NB4 (cell line): ENCODE measurements around the gene PATE1.

Experiments used
- DNase-seq: peaks from one replicate; pipeline ENCODE4 v3.0.0; 2010; ENCODE audit warnings: low read depth
- H3K4me3 ChIP-seq: one replicate; pipeline ENCODE4 v1.5.1; 2011; ENCODE audit warnings: mild to moderate bottlenecking, low read depth, low read length, moderate library complexity
- MYC ChIP-seq: IDR thresholded peaks from 2 replicates; pipeline ENCODE4 v1.6.1; 2011; ENCODE audit warnings: low read depth, low read length
- POLR2A ChIP-seq: IDR thresholded peaks from 2 replicates; pipeline ENCODE4 v1.6.1; 2011; ENCODE audit warnings: mild to moderate bottlenecking; ENCODE audit not compliant: insufficient read length; ENCODE audit errors: extremely low read depth
- TF ChIP-seq, protein P1 (sequence below): IDR thresholded peaks from one replicate; pipeline ENCODE4 v1.5.1; 2012; ENCODE audit warnings: low read depth, low read length
- TF ChIP-seq, protein P2 (sequence below): IDR thresholded peaks from 2 replicates; pipeline ENCODE4 v1.6.1; 2011; ENCODE audit warnings: low read depth, low read length

PATE1 gene

DNA sequence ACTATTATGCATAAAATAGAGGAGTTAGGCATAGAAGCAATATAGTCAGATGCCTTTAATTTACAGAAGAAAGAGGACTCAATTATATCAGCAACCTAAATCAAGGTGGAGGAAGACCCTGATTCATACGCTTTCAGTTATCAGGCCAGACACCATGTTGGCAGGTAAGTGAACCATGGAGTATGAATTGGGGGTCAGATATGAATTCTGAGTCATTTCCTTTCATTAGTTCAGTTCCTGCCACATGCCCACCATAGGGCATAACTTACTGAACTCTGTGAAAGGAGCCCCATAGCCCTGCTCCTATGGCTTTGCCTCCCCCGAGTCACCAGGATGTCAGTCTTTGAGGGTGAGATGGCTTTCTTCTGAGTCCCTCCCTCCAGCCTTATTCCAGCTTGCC lies 17.4 kb downstream of the PATE1 start:
- no peak for TF ChIP-seq POLR2A
- no peak for TF ChIP-seq MYC
- TF ChIP-seq, protein P1, sequence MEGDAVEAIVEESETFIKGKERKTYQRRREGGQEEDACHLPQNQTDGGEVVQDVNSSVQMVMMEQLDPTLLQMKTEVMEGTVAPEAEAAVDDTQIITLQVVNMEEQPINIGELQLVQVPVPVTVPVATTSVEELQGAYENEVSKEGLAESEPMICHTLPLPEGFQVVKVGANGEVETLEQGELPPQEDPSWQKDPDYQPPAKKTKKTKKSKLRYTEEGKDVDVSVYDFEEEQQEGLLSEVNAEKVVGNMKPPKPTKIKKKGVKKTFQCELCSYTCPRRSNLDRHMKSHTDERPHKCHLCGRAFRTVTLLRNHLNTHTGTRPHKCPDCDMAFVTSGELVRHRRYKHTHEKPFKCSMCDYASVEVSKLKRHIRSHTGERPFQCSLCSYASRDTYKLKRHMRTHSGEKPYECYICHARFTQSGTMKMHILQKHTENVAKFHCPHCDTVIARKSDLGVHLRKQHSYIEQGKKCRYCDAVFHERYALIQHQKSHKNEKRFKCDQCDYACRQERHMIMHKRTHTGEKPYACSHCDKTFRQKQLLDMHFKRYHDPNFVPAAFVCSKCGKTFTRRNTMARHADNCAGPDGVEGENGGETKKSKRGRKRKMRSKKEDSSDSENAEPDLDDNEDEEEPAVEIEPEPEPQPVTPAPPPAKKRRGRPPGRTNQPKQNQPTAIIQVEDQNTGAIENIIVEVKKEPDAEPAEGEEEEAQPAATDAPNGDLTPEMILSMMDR, result no peak
- TF ChIP-seq, protein P2, sequence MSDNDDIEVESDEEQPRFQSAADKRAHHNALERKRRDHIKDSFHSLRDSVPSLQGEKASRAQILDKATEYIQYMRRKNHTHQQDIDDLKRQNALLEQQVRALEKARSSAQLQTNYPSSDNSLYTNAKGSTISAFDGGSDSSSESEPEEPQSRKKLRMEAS, result no peak
- DNase-seq, result no peak

DNA sequence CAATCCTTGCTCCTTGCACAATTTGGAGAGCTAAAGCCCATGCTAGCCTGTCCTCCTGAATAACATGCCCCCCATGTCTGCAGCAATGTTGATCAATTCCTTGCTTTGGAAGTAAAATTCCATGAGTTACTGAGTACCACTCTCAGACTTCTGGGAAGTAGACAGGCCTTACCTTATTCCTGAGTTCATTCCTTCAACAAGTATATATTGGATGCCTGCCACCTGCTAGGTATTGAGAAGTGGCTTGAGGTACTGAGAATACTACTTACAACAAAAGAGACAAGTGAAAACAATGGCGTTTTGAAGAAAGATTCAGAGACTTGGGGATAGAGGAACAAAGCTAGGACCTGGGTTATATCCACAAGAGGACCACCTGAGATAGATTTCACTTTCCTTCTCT lies 20.2 kb downstream of the PATE1 start:
- no peak for TF ChIP-seq MYC
- TF ChIP-seq POLR2A, result no peak
- TF ChIP-seq, protein P2, result no peak
- TF ChIP-seq, protein P1, result no peak
- DNase-seq, result no peak
- no peak overlapping the region for H3K4me3 ChIP-seq

More for the DNA sequence above, 17.4 kb downstream of the PATE1 start:
- no peak overlapping the region for H3K4me3 ChIP-seq

DNA sequence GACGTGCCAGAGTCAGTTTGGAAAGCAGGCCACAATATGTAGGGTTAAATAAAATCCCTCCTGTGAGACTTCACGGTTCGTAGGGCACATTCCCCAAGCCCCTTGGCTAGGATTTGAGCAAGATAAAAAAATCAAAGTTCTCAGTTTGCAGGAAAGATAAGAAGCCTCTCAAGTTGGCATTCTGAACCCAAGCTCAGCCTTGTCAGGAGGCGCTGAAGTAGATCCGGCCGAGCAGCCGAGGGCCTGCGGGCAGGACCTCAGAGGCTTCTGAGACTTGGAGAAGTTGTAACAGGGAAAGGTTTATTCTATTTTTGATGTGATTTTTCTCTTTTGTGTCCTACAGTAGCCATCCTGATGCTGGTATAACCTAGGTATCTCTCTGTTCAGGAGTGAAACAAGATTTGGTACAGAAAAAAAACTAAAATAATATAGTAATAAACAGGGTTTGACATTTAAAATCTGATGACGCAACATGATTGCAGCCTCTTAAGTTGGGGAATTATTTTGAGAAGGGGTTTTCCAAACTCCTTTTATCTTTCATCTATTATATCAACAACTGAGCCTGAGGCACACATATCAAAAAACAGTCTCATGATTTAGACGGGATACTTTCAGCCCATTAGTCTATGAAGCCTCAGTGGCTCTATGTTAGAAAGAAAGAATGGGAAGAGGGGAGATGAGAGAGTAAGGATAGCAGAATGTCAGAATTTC lies 22.4 kb downstream of the PATE1 start:
- TF ChIP-seq MYC (no peak), POLR2A (no peak)
- TF ChIP-seq, protein P2, result no peak
- TF ChIP-seq, protein P1, result no peak
- H3K4me3 ChIP-seq, result no peak overlapping the region
- no peak for DNase-seq

DNA sequence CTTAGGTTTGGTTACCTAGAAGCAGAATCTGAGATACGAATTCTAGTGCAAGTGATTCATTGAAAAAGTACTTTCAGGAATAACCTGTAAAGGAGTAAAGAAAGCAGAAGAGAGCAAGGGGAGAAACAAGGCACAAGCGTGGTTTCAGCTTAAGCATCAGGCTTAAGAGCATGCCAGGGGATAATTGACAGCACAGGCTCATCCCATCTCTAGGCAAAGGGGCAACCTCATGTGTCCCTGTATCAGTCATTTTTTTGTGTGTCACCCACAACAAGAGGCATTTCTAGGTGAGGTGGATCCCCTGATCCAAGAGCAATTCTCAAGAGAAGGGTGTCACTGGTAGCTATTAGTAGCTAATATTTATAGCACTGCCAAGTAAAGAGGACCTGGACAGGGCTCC lies 24.5 kb downstream of the PATE1 start:
- no peak overlapping the region for H3K4me3 ChIP-seq
- TF ChIP-seq, protein P2, result no peak
- TF ChIP-seq POLR2A (no peak), MYC (no peak)
- TF ChIP-seq, protein P1, result no peak
- no peak for DNase-seq

DNA sequence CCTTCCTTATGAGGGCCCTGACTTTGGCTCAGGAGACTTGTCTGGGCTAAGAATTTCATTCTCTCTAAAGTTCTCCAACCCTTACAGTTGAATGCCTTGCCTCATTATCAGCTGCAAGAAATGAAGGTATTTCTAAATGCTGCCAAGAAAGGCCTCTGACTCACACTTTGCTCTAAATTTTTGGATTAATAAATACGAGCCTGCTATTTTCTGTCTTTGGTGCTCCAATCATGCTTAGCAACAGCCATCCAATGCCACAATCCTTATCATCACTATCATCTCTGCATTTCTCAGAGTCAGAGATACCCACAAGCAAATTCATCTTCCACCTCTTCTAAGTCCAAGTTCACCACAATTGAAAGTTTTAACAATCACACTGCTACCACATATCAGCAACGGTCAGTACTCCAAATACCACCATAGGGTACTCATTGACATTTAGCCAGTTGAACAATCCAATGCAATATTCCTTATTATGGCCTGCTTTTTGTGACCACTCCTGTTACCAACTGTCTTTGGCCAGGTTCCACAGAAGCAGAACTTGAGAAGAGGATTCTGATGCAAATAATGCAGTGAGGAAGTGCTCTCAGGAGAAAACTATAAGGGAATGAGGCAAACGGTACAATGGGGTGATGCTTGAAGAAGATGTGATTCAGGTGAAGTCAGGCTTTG lies 26.9 kb downstream of the PATE1 start:
- no peak overlapping the region for H3K4me3 ChIP-seq
- TF ChIP-seq MYC (no peak), POLR2A (no peak)
- TF ChIP-seq, protein P2, result no peak
- TF ChIP-seq, protein P1, result no peak
- DNase-seq, result no peak
